ENCODE measurements around the gene GOLT1A.

Gene GOLT1A

GRCh38 chr1:204240233-204240632 is 26.4 kb upstream of the GOLT1A start:
- TF ChIP-seq REST (IDR thresholded peaks at IDR 0.05; ENCODE audit: insufficient read depth in 1 of 2, low read depth in 2 of 2, low read length in 2 of 2) (no peak), FOXP2 (optimal IDR thresholded peaks at IDR 0.05; ENCODE audit: borderline replicate concordance, extremely low read depth, extremely low read length, insufficient read depth) (no peak), SIN3A (IDR thresholded peaks at IDR 0.05; ENCODE audit: borderline replicate concordance, insufficient read depth, low read length) (no peak), POLR2AphosphoS5 (IDR thresholded peaks at IDR 0.05; ENCODE audit: low read depth, low read length) (no peak), TAF1 (IDR thresholded peaks at IDR 0.05; ENCODE audit: borderline replicate concordance, insufficient read depth, low read length) (no peak)

GRCh38 chr1:204232526-204232925 is 18.7 kb upstream of the GOLT1A start:
- no peak for TF ChIP-seq POLR2AphosphoS5 (IDR thresholded peaks at IDR 0.05; ENCODE audit: low read depth, low read length)

GRCh38 chr1:204230211-204230610 is 16.4 kb upstream of the GOLT1A start:
- TF ChIP-seq REST (IDR thresholded peaks at IDR 0.05; ENCODE audit: insufficient read depth in 1 of 2, low read depth in 2 of 2, low read length in 2 of 2) (no peak), POLR2AphosphoS5 (IDR thresholded peaks at IDR 0.05; ENCODE audit: low read depth, low read length) (no peak), FOXP2 (optimal IDR thresholded peaks at IDR 0.05; ENCODE audit: borderline replicate concordance, extremely low read depth, extremely low read length, insufficient read depth) (no peak), SIN3A (IDR thresholded peaks at IDR 0.05; ENCODE audit: borderline replicate concordance, insufficient read depth, low read length) (no peak), TAF1 (IDR thresholded peaks at IDR 0.05; ENCODE audit: borderline replicate concordance, insufficient read depth, low read length) (no peak)

- TF ChIP-seq TAF1 (IDR thresholded peaks at IDR 0.05; ENCODE audit: borderline replicate concordance, insufficient read depth, low read length) (no peak), POLR2AphosphoS5 (IDR thresholded peaks at IDR 0.05; ENCODE audit: low read depth, low read length) (no peak), REST (IDR thresholded peaks at IDR 0.05; ENCODE audit: insufficient read depth in 1 of 2, low read depth in 2 of 2, low read length in 2 of 2) (no peak), SIN3A (IDR thresholded peaks at IDR 0.05; ENCODE audit: borderline replicate concordance, insufficient read depth, low read length) (no peak), FOXP2 (optimal IDR thresholded peaks at IDR 0.05; ENCODE audit: borderline replicate concordance, extremely low read depth, extremely low read length, insufficient read depth) (no peak)
Observed at GRCh38 chr1:204228896-204229295, 15.1 kb upstream of the GOLT1A start.

- no peak for TF ChIP-seq SIN3A (IDR thresholded peaks at IDR 0.05; ENCODE audit: borderline replicate concordance, insufficient read depth, low read length)
- TF ChIP-seq TAF1 (IDR thresholded peaks at IDR 0.05; ENCODE audit: borderline replicate concordance, insufficient read depth, low read length) = no peak
- TF ChIP-seq FOXP2 (optimal IDR thresholded peaks at IDR 0.05; ENCODE audit: borderline replicate concordance, extremely low read depth, extremely low read length, insufficient read depth) = no peak
- no peak for TF ChIP-seq REST (IDR thresholded peaks at IDR 0.05; ENCODE audit: insufficient read depth in 1 of 2, low read depth in 2 of 2, low read length in 2 of 2)
- TF ChIP-seq POLR2AphosphoS5 (IDR thresholded peaks at IDR 0.05; ENCODE audit: low read depth, low read length) = no peak
Observed at GRCh38 chr1:204227996-204228785, 14.4 kb upstream of the GOLT1A start.

All from PFSK-1 (cell line).